Measurements from ENCODE around the gene BID. TPM values are rescaled to one million over a fixed set of nuclear protein-coding genes. Genes with fewer than 3 reads are reported as not detected.

BID gene
- total RNA-seq, 1 experiment from 2014 or later, result 23.2 TPM

GRCh38 chr22:17724678-17725499, 49.4 kb downstream of the BID start:
- H4K5ac ChIP-seq (ENCODE audit: insufficient read length, low read depth, low read length), result no peak overlapping the region
- Mint-ChIP-seq H3K36me3 (ENCODE audit: insufficient read depth in 1 of 3, low read depth in 3 of 3) (peaks cover 6 to 24% (median 15%) of the 10 kb centered on the region in 3 experiments; a peak in 6 of 7 replicates), H3K4me1 (no peaks in the 10 kb centered on the region), H3K27ac (peak overlapping the region in 1 of 3 experiments; percentile 2; a peak in 2 of 7 replicates), H3K9me3 (no peaks in the 10 kb centered on the region), H3K4me3 (no peak overlapping the region), H3K27me3 (ENCODE audit: low read depth) (no peaks in the 10 kb centered on the region)
- H3K56ac ChIP-seq (ENCODE audit: insufficient read length, low read depth, low read length), result no peak overlapping the region
- H3K18ac ChIP-seq (ENCODE audit: insufficient read length, low read depth, low read length), result no peak overlapping the region
- H2BK12ac ChIP-seq (ENCODE audit: insufficient read length, low read depth, low read length), result no peak overlapping the region
- no peak overlapping the region for H2BK20ac ChIP-seq (ENCODE audit: low read depth, low read length, poor library complexity, severe bottlenecking)
- H2AFZ ChIP-seq (ENCODE audit: low read length), result no peak overlapping the region
- no peak overlapping the region for H3K27ac ChIP-seq (ENCODE audit: insufficient read length, low read depth, low read length)
- WGBS (ENCODE audit: extremely low coverage, insufficient read length, low lambda C conversion rate), result no CpG with 5 or more reads among the region's 8 CpGs
- no peak overlapping the region for H3K4ac ChIP-seq (ENCODE audit: low read depth, low read length)
- H4K8ac ChIP-seq (replicated peaks; ENCODE audit: insufficient read length, low read depth, low read length), result no peak overlapping the region
- H4K20me1 ChIP-seq (ENCODE audit: control insufficient read depth, insufficient read depth, insufficient read length), result no peaks in the 10 kb centered on the region
- H3K4me1 ChIP-seq (ENCODE audit: insufficient read depth, low read length), result no peaks in the 10 kb centered on the region
- H3K4me2 ChIP-seq (ENCODE audit: insufficient read depth, insufficient read length, low read length), result no peak overlapping the region
- H3K23ac ChIP-seq (ENCODE audit: insufficient read length, low read depth, low read length), result no peak overlapping the region
- H3K9ac ChIP-seq (ENCODE audit: extremely low read depth, insufficient read length, low read length), result no peak overlapping the region
- no peaks in the 10 kb centered on the region for H3K23me2 ChIP-seq (ENCODE audit: insufficient read length, low read depth, low read length, poor library complexity, severe bottlenecking)
- DNase-seq, result no peak
- H2BK15ac ChIP-seq (ENCODE audit: low read depth, low read length), result no peak overlapping the region
- H3T11ph ChIP-seq (ENCODE audit: low read length), result no peak overlapping the region
- H3K27me3 ChIP-seq (ENCODE audit: insufficient read depth, low read length), result no peaks in the 10 kb centered on the region
- TF ChIP-seq, protein P1, sequence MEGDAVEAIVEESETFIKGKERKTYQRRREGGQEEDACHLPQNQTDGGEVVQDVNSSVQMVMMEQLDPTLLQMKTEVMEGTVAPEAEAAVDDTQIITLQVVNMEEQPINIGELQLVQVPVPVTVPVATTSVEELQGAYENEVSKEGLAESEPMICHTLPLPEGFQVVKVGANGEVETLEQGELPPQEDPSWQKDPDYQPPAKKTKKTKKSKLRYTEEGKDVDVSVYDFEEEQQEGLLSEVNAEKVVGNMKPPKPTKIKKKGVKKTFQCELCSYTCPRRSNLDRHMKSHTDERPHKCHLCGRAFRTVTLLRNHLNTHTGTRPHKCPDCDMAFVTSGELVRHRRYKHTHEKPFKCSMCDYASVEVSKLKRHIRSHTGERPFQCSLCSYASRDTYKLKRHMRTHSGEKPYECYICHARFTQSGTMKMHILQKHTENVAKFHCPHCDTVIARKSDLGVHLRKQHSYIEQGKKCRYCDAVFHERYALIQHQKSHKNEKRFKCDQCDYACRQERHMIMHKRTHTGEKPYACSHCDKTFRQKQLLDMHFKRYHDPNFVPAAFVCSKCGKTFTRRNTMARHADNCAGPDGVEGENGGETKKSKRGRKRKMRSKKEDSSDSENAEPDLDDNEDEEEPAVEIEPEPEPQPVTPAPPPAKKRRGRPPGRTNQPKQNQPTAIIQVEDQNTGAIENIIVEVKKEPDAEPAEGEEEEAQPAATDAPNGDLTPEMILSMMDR (conservative IDR thresholded peaks at IDR 0.05), result no peak
- H2BK120ac ChIP-seq (ENCODE audit: low read depth, low read length, poor library complexity, severe bottlenecking), result no peak overlapping the region
- H2BK5ac ChIP-seq (ENCODE audit: insufficient read length, low read length), result no peak overlapping the region
- H3K14ac ChIP-seq (ENCODE audit: insufficient read depth, low read length), result no peak overlapping the region
- H3K9me3 ChIP-seq (ENCODE audit: control insufficient read depth, low read depth, low read length), result no peaks in the 10 kb centered on the region
- H2AK5ac ChIP-seq (ENCODE audit: insufficient read length, low read length), result no peak overlapping the region
- H3K79me1 ChIP-seq (ENCODE audit: insufficient read depth, low read depth, low read length, poor library complexity, severe bottlenecking), result no peaks in the 10 kb centered on the region
- H4K91ac ChIP-seq (ENCODE audit: insufficient read length, low read depth, low read length), result no peak overlapping the region
- H3K79me2 ChIP-seq (ENCODE audit: insufficient read depth, low read length), result no peaks in the 10 kb centered on the region

Measured in H9 (cell line).